GM12865 (cell line): Measurements from ENCODE around the gene HSDL2.

Source experiments
- DNase-seq: peaks from one replicate; pipeline ENCODE4 v3.0.0; 2010; ENCODE audit warnings: low read depth
- H3K4me3 ChIP-seq: 2 replicates; pipeline ENCODE4 v1.5.1; 2011; ENCODE audit warnings: mild to moderate bottlenecking, low read depth, low read length, control low read depth
- CTCF ChIP-seq: IDR thresholded peaks from 2 replicates; pipeline ENCODE4 v1.5.1; 2011; ENCODE audit warnings: low read length, control low read depth, low read depth, inconsistent platforms; ENCODE audit not compliant: insufficient read depth; ENCODE audit errors: missing control alignments

The HSDL2 gene

GRCh38 chr9:112495614-112496013 lies 115.7 kb downstream of the HSDL2 start:
- DNase-seq, result no peak
- no peak for TF ChIP-seq CTCF
- H3K4me3 ChIP-seq, result no peak overlapping the region

- no peak overlapping the region for H3K4me3 ChIP-seq
- no peak for DNase-seq
- TF ChIP-seq CTCF, result no peak
Observed at GRCh38 chr9:112496074-112496722, 116.3 kb downstream of the HSDL2 start.

GRCh38 chr9:112500842-112501241 lies 120.9 kb downstream of the HSDL2 start:
- no peak for DNase-seq
- no peak overlapping the region for H3K4me3 ChIP-seq
- TF ChIP-seq CTCF, result no peak

- DNase-seq, result no peak
- TF ChIP-seq CTCF, result no peak
- H3K4me3 ChIP-seq, result no peak overlapping the region
Observed at GRCh38 chr9:112501287-112501686, 121.4 kb downstream of the HSDL2 start.

GRCh38 chr9:112502175-112502946 lies 122.5 kb downstream of the HSDL2 start:
- DNase-seq, result no peak
- no peak for TF ChIP-seq CTCF
- no peak overlapping the region for H3K4me3 ChIP-seq

GRCh38 chr9:112503170-112503569 lies 123.3 kb downstream of the HSDL2 start:
- TF ChIP-seq CTCF, result no peak
- DNase-seq, result no peak
- no peak overlapping the region for H3K4me3 ChIP-seq
